IMR-90 (cell line): ENCODE measurements around the gene BASP1. TPM values are rescaled to one million over a fixed set of nuclear protein-coding genes. Genes with fewer than 3 reads are reported as not detected.

Source experiments
- ATAC-seq: fragments of 200-7000 bp; cut with Tn5 transposase; 2 replicates; pipeline ENCODE4 v1.9.1; 2020; ENCODE audit warnings: low read depth, mild to moderate bottlenecking, moderate library complexity
- BruUV-seq: library from RNA; stranded (reverse); fragments of 400-500 nt; replicated peaks from 2 replicates; lab custom pipeline; 2021; lab: Mats Ljungman, UMichigan
- CTCF ChIA-PET: fragments of 300-600 bp; formaldehyde crosslinking; extraction: SDS; loops from one replicate; lab custom pipeline; 2021; ENCODE audit warnings: antibody characterized with exemption; lab: Yijun Ruan, JAX
- POLR2A ChIA-PET: fragments of 300-600 bp; sonication (Branson Sonifier 250); formaldehyde crosslinking; loops from one replicate; lab custom pipeline; 2022; ENCODE audit warnings: antibody characterized with exemption; ENCODE audit not compliant: unreplicated experiment; lab: Charles Lee
- DNase-seq: peaks from one replicate; pipeline ENCODE4 v3.0.0; 2013
- H2AFZ ChIP-seq: replicated peaks from 2 replicates; pipeline ENCODE3; 2013; ENCODE audit warnings: low read length, mild to moderate bottlenecking; ENCODE audit not compliant: poor library complexity
- H2AK5ac ChIP-seq: 2 replicates; pipeline ENCODE4 v1.6.1; 2013; ENCODE audit warnings: low read depth, low read length, inconsistent platforms
- H2AK9ac ChIP-seq: replicated peaks from 2 replicates; pipeline ENCODE3; 2013; ENCODE audit warnings: mild to moderate bottlenecking, low read depth, low read length, moderate library complexity; ENCODE audit not compliant: poor library complexity
- H2BK120ac ChIP-seq: 2 replicates; pipeline ENCODE4 v1.6.1; 2013; ENCODE audit warnings: low read depth, low read length, inconsistent platforms
- H2BK15ac ChIP-seq: 3 replicates; pipeline ENCODE4 v1.6.1; 2013; ENCODE audit warnings: low read depth, low read length, inconsistent platforms
- H2BK20ac ChIP-seq: 2 replicates; pipeline ENCODE4 v1.6.1; 2013; ENCODE audit warnings: low read depth, mild to moderate bottlenecking, inconsistent platforms, low read length, moderate library complexity
- H2BK5ac ChIP-seq: 2 replicates; pipeline ENCODE4 v1.6.1; 2013; ENCODE audit warnings: mild to moderate bottlenecking, low read depth, low read length, inconsistent platforms; ENCODE audit not compliant: poor library complexity, severe bottlenecking
- H3K14ac ChIP-seq: replicated peaks from 2 replicates; pipeline ENCODE4 v1.6.1; 2013; ENCODE audit warnings: low read depth, low read length, inconsistent platforms
- H3K18ac ChIP-seq: 2 replicates; pipeline ENCODE4 v1.6.1; 2013; ENCODE audit warnings: low read depth, low read length, control low read depth
- H3K23ac ChIP-seq: 2 replicates; pipeline ENCODE4 v1.6.1; 2013; ENCODE audit warnings: low read depth, low read length, inconsistent platforms
- H3K27ac ChIP-seq: 2 replicates; pipeline ENCODE4 v1.5.1; 2013; ENCODE audit warnings: mild to moderate bottlenecking, control low read depth, low read length; ENCODE audit not compliant: insufficient read depth
- H3K27me3 ChIP-seq: 2 replicates; pipeline ENCODE4 v1.6.1; 2013; ENCODE audit warnings: low read length; ENCODE audit not compliant: control insufficient read depth, insufficient read depth
- H3K36me3 ChIP-seq: 2 replicates; pipeline ENCODE4 v1.6.1; 2013; ENCODE audit warnings: low read length, mixed read lengths; ENCODE audit not compliant: control insufficient read depth, insufficient read depth
- H3K4ac ChIP-seq: 2 replicates; pipeline ENCODE4 v1.6.1; 2013; ENCODE audit warnings: low read depth, low read length, inconsistent platforms
- H3K4me1 ChIP-seq: 2 replicates; pipeline ENCODE4 v1.6.1; 2013; ENCODE audit warnings: low read length, mixed read lengths; ENCODE audit not compliant: control insufficient read depth, insufficient read depth
- H3K4me2 ChIP-seq: 2 replicates; pipeline ENCODE4 v1.6.1; 2013; ENCODE audit warnings: low read depth, mild to moderate bottlenecking, control low read depth, low read length, moderate library complexity
- H3K4me3 ChIP-seq: 2 replicates; pipeline ENCODE4 v1.5.1; 2013; ENCODE audit warnings: low read depth, mild to moderate bottlenecking, control low read depth, low read length, moderate library complexity; ENCODE audit not compliant: insufficient read depth
- H3K56ac ChIP-seq: 2 replicates; pipeline ENCODE4 v1.6.1; 2013; ENCODE audit warnings: low read length, inconsistent platforms; ENCODE audit not compliant: insufficient read depth; ENCODE audit errors: extremely low read depth
- H3K79me1 ChIP-seq, 2 experiments: 2 replicates each; pipeline ENCODE4 v1.6.1; 2013; ENCODE audit warnings: low read length in 2 of 2, inconsistent platforms in 1 of 2, low read depth in 1 of 2
- H3K9ac ChIP-seq: 2 replicates; pipeline ENCODE4 v1.6.1; 2013; ENCODE audit warnings: low read depth, low read length, control low read depth
- H3K9me1 ChIP-seq: 2 replicates; pipeline ENCODE4 v1.6.1; 2013; ENCODE audit warnings: low read length, inconsistent platforms; ENCODE audit not compliant: insufficient read depth
- H3K9me3 ChIP-seq: 2 replicates; pipeline ENCODE4 v1.6.1; 2013; ENCODE audit warnings: low read length; ENCODE audit not compliant: control insufficient read depth, insufficient read depth
- H4K20me1 ChIP-seq: 2 replicates; pipeline ENCODE4 v1.6.1; 2013; ENCODE audit warnings: low read length, inconsistent platforms; ENCODE audit not compliant: insufficient read depth
- H4K5ac ChIP-seq: 2 replicates; pipeline ENCODE4 v1.6.1; 2013; ENCODE audit warnings: mild to moderate bottlenecking, low read depth, low read length, control low read depth
- H4K8ac ChIP-seq, 2 experiments: 2 replicates each; pipeline ENCODE4 v1.6.1; 2013; ENCODE audit warnings: low read depth in 2 of 2, low read length in 2 of 2, control low read depth in 1 of 2, inconsistent platforms in 1 of 2
- H4K91ac ChIP-seq: 2 replicates; pipeline ENCODE4 v1.6.1; 2013; ENCODE audit warnings: low read depth, low read length, inconsistent platforms; ENCODE audit not compliant: insufficient read depth
- CEBPB ChIP-seq: IDR thresholded peaks from 2 replicates; pipeline ENCODE4 v1.6.1; 2012; ENCODE audit warnings: low read depth, low read length, improper control_type of control experiment
- RAD21 ChIP-seq: IDR thresholded peaks from 2 replicates; pipeline ENCODE4 v1.6.1; 2012; ENCODE audit warnings: low read length, improper control_type of control experiment
- WGBS, 2 experiments: methylation state at CpG; one replicate each; pipeline versions ENCODE4 v1.1.5 to v1.1.7; 2013; ENCODE audit warnings: missing lambda C conversion rate in 2 of 2; ENCODE audit not compliant: insufficient read length in 1 of 2; ENCODE audit errors: extremely low coverage in 2 of 2; 5-methylcytosine and 5-hydroxymethylcytosine counted together
- dilution Hi-C: fragments of 300-500 bp; cut with HindIII; formaldehyde crosslinking; loops from one replicate; pipeline ENCODE4 v1.14.3; 2018; ENCODE audit warnings: low sequenced_read_pairs; ENCODE audit not compliant: unreplicated experiment
- in situ Hi-C: fragments of 300-500 bp; cut with MboI; formaldehyde crosslinking; loops from 3 replicates; pipeline ENCODE4 v1.14.3; 2019; ENCODE audit warnings: low sequenced_read_pairs, inconsistent platforms, mixed read lengths
- intact Hi-C: fragments of 100-400 bp; cut with micrococcal nuclease; formaldehyde crosslinking; loops from 2 replicates; pipeline ENCODE4 v1.10.0; 2022
- polyA plus RNA-seq, 3 experiments: library from polyadenylated mRNA; depleted of rRNA; stranded (reverse); fragments of >200 nt; gene quantifications; 2 replicates each; pipeline ENCODE4 v1.2.3, GENCODE V29; 2012; ENCODE audit warnings: low replicate concordance in 1 of 3
- total RNA-seq: library from RNA; depleted of rRNA; stranded (reverse); fragments of >200 nt; gene quantifications from 2 replicates; pipeline ENCODE4 v1.2.3, GENCODE V29; 2012

BASP1 gene
- total and polyA plus RNA-seq, 2 of the 4 experiments (the other 2 are of a cell fraction) = 39.6 to 103 TPM

DNA sequence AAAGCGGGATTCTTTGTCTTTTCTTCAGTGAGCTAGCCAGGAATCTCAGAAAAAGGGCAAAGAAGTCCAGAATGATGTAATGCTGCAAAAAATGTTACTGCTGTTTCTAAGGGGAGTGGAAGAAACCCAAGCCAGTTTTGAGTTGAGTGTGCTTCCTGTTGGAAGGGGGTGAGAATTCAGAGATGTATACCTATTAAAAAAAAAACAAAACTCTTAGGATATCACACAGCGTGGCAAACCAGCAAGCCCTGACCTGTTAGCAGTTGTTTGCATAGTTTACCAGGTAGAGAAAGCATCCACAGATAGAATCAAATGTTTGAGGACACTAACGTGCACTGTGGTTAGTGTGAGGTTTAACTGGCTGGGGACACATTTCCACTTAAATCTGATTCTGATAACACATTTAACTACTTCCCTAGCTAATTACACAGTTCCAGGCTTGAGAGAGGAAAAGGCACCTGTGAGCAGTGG lies 11.4 kb downstream of the BASP1 start:
- Histone ChIP-seq H3K9me3 (no peaks in the 10 kb centered on the region), H3K14ac (peak overlapping the region; percentile 53; the same call in 1 of the 2 replicates), H3K27ac (no peak overlapping the region), H3K18ac (peak overlapping the region; percentile 54; the same call in 1 of the 2 replicates), H2AFZ (no peak overlapping the region), H3K4me1 (peaks cover 25% of the 10 kb centered on the region), H2BK120ac (no peak overlapping the region), H3K27me3 (no peaks in the 10 kb centered on the region), H4K8ac (peak overlapping the region in 1 of 2 experiments; percentile 75; a peak in 2 of 4 replicates), H3K79me1 (peaks cover 24 to 77% of the 10 kb centered on the region in 2 experiments), H4K5ac (0 out of 2 replicates have a peak overlapping the region, but pooled peaks have one; percentile 24), H3K36me3 (peaks cover 32% of the 10 kb centered on the region), H2AK5ac (peak overlapping the region; percentile 25; the same call in 1 of the 2 replicates), H2BK15ac (peak overlapping the region; percentile 8; the same call in 1 of the 3 replicates), H3K9me1 (peaks cover 36% of the 10 kb centered on the region), H3K9ac (no peak overlapping the region), H3K23ac (0 out of 2 replicates have a peak overlapping the region, but pooled peaks have one; percentile 26), H4K20me1 (peaks cover 82% of the 10 kb centered on the region), H3K56ac (no peak overlapping the region; the same call in 1 of the 2 replicates), H3K4ac (peak overlapping the region; percentile 49), H2BK20ac (0 out of 2 replicates have a peak overlapping the region, but pooled peaks have one; percentile 16), H2AK9ac (no peak overlapping the region), H3K4me3 (no peak overlapping the region), H4K91ac (0 out of 2 replicates have a peak overlapping the region, but pooled peaks have one; percentile 3), H2BK5ac (peak overlapping the region; percentile 57), H3K4me2 (peak overlapping the region; percentile 88)
- WGBS, 2 experiments = 14% methylated on average over 1 of the region's 3 CpGs; no CpG with 5 or more reads in 1 of the 2 experiments
- ATAC-seq (peak; percentile 33), DNase-seq (peak; percentile 78)
- intact Hi-C loops = no loop called here
- POLR2A ChIA-PET = no interaction called here
- TF ChIP-seq RAD21 (no peak), CEBPB (peak; percentile 47; the same call in 1 of the 2 replicates)
- in situ Hi-C loops = no loop called here
- dilution Hi-C loops = no loop called here
- CTCF ChIA-PET = no interaction called here
- no TSS peak for BruUV-seq
